Stimulated activated CD8-positive, alpha-beta memory T cell treated with anti-CD3 and anti-CD28 coated beads, Interleukin-15, amount 100 ng/mL, for 24 hours (primary cell): ENCODE data around the gene RAB3B.

Experiments used
- DNase-seq: peaks from one replicate; pipeline ENCODE4 v3.0.0-alpha.2; 2020; ENCODE audit warnings: low read depth

The RAB3B gene

GRCh38 chr1:51956528-51957509, 33.7 kb downstream of the RAB3B start:
- no peak for DNase-seq

- no peak for DNase-seq
These were observed 34.5 kb downstream of the RAB3B start for GRCh38 chr1:51955797-51956527.

- DNase-seq, result no peak
These were observed 35.7 kb downstream of the RAB3B start for GRCh38 chr1:51954783-51955182.

GRCh38 chr1:51953079-51953478, 37.4 kb downstream of the RAB3B start:
- no peak for DNase-seq

- DNase-seq, result no peak
These were observed 37.9 kb downstream of the RAB3B start for GRCh38 chr1:51952638-51953037.

- DNase-seq, result no peak
These were observed 39.8 kb downstream of the RAB3B start for GRCh38 chr1:51950701-51951100.

- DNase-seq, result no peak
These were observed 41.3 kb downstream of the RAB3B start for GRCh38 chr1:51949014-51949702.

- no peak for DNase-seq
These were observed 42.0 kb downstream of the RAB3B start for GRCh38 chr1:51948491-51948915.

GRCh38 chr1:51946300-51946699, 44.2 kb downstream of the RAB3B start:
- DNase-seq, result no peak

GRCh38 chr1:51945591-51945990, 44.9 kb downstream of the RAB3B start:
- DNase-seq, result no peak

- DNase-seq, result no peak
These were observed 48.2 kb downstream of the RAB3B start for GRCh38 chr1:51942281-51942680.

- no peak for DNase-seq
These were observed 49.0 kb downstream of the RAB3B start for GRCh38 chr1:51941528-51941927.

- no peak for DNase-seq
These were observed 53.4 kb downstream of the RAB3B start for GRCh38 chr1:51937112-51937511.

- no peak for DNase-seq
These were observed 54.0 kb downstream of the RAB3B start for GRCh38 chr1:51936531-51936930.

- DNase-seq, result no peak
These were observed 57.2 kb downstream of the RAB3B start for GRCh38 chr1:51933344-51933743.

GRCh38 chr1:51930329-51930728, 60.2 kb downstream of the RAB3B start:
- no peak for DNase-seq

- no peak for DNase-seq
These were observed 61.6 kb downstream of the RAB3B start for GRCh38 chr1:51928896-51929295.

GRCh38 chr1:51927029-51927428, 63.5 kb downstream of the RAB3B start:
- no peak for DNase-seq

- no peak for DNase-seq
These were observed 64.2 kb downstream of the RAB3B start for GRCh38 chr1:51926171-51926812.

- DNase-seq, result no peak
These were observed 66.0 kb downstream of the RAB3B start for GRCh38 chr1:51924455-51924854.

GRCh38 chr1:51922040-51922439, 68.5 kb downstream of the RAB3B start:
- DNase-seq, result no peak

GRCh38 chr1:51920130-51920529, 70.4 kb downstream of the RAB3B start:
- DNase-seq, result no peak
